OCI-LY7 (cell line): ENCODE data around the gene CDT1. TPM values are rescaled to one million over a fixed set of nuclear protein-coding genes. Genes with fewer than 3 reads are reported as not detected.

Source experiments
- BruUV-seq: library from RNA; stranded (reverse); fragments of 400-500 nt; replicated peaks from 2 replicates; lab custom pipeline; 2021; lab: Mats Ljungman, UMichigan
- CTCF ChIA-PET: fragments of 300-600 bp; sonication (Branson Sonifier 250); formaldehyde crosslinking; loops from one replicate; lab custom pipeline; 2022; ENCODE audit warnings: antibody characterized with exemption; ENCODE audit not compliant: unreplicated experiment; lab: Charles Lee
- POLR2A ChIA-PET: fragments of 300-600 bp; sonication (Branson Sonifier 250); formaldehyde crosslinking; loops from one replicate; lab custom pipeline; 2022; ENCODE audit warnings: antibody characterized with exemption; lab: Charles Lee
- DNase-seq: peaks from one replicate; pipeline ENCODE4 v3.0.0-alpha.2; 2015; ENCODE audit warnings: low spot score
- H2AFZ ChIP-seq: fragments of 200-600 bp; sonication (generic), shearing (Covaris generic); 2 replicates; pipeline ENCODE4 v1.6.1; 2014; ENCODE audit warnings: mild to moderate bottlenecking, antibody characterized with exemption, low read length, moderate library complexity
- H3K27ac ChIP-seq: fragments of 200-600 bp; sonication (generic); 2 replicates; pipeline ENCODE4 v1.5.1; 2014; ENCODE audit warnings: mixed run types, low read depth, mild to moderate bottlenecking, moderate library complexity, low read length, inconsistent platforms; ENCODE audit not compliant: poor library complexity, severe bottlenecking
- H3K36me3 ChIP-seq: fragments of 200-600 bp; sonication (generic); 2 replicates; pipeline ENCODE4 v1.6.1; 2014; ENCODE audit warnings: mild to moderate bottlenecking, antibody characterized with exemption, low read length, moderate library complexity, mixed read lengths; ENCODE audit not compliant: insufficient read depth
- H3K4me1 ChIP-seq: fragments of 200-600 bp; sonication (generic); 2 replicates; pipeline ENCODE4 v1.5.1; 2014; ENCODE audit warnings: mild to moderate bottlenecking, low read length; ENCODE audit not compliant: insufficient read depth, poor library complexity, severe bottlenecking
- H3K4me2 ChIP-seq: fragments of 200-600 bp; sonication (generic); 2 replicates; pipeline ENCODE4 v1.6.1; 2014; ENCODE audit warnings: mild to moderate bottlenecking, low read length
- H3K4me3 ChIP-seq: fragments of 200-600 bp; sonication (generic); 2 replicates; pipeline ENCODE4 v1.5.1; 2014; ENCODE audit warnings: mild to moderate bottlenecking, low read depth, low read length; ENCODE audit not compliant: poor library complexity, severe bottlenecking
- H3K79me2 ChIP-seq: fragments of 200-600 bp; sonication (generic); 2 replicates; pipeline ENCODE4 v1.6.1; 2016; ENCODE audit warnings: low read depth, mild to moderate bottlenecking, low read length, moderate library complexity, mixed read lengths; ENCODE audit not compliant: insufficient read depth
- H3K9me2 ChIP-seq: fragments of 200-600 bp; sonication (generic); 2 replicates; pipeline ENCODE4 v1.6.1; 2016; ENCODE audit warnings: mild to moderate bottlenecking, low read length, mixed read lengths; ENCODE audit not compliant: insufficient read depth
- H3K9me3 ChIP-seq: fragments of 200-600 bp; sonication (generic); 2 replicates; pipeline ENCODE4 v1.6.1; 2014; ENCODE audit warnings: mild to moderate bottlenecking, mixed run types, low read length, mixed read lengths
- H4K20me1 ChIP-seq: fragments of 200-600 bp; sonication (generic); 2 replicates; pipeline ENCODE4 v1.6.1; 2014; ENCODE audit warnings: mild to moderate bottlenecking, antibody characterized with exemption, low read length, moderate library complexity, mixed read lengths; ENCODE audit not compliant: insufficient read depth
- EZH2phosphoT487 ChIP-seq: fragments of 200-600 bp; sonication (generic); IDR thresholded peaks from 2 replicates; pipeline ENCODE4 v1.6.1; 2018; ENCODE audit warnings: low read depth, borderline replicate concordance, mild to moderate bottlenecking, mixed run types, antibody characterized with exemption, low read length, moderate library complexity, mixed read lengths
- intact Hi-C: fragments of 100-400 bp; cut with micrococcal nuclease; formaldehyde crosslinking; loops from one replicate; pipeline ENCODE4 v1.10.0; 2022; ENCODE audit not compliant: unreplicated experiment
- total RNA-seq, 2 experiments: library from RNA; depleted of rRNA in 1 of 2; stranded (reverse); fragments of >200 nt in 1 of 2; shearing (Covaris generic) in 1 of 2; gene quantifications; 2 replicates each; pipeline ENCODE4 v1.2.3, GENCODE V29; 2014 to 2022
- TF ChIP-seq, protein P1 (sequence below): fragments of 200-600 bp; sonication (generic); conservative IDR thresholded peaks from 2 replicates; pipeline ENCODE4 v1.5.1; 2014; ENCODE audit warnings: mild to moderate bottlenecking, antibody characterized with exemption, low read length, moderate library complexity, mixed read lengths

CDT1 gene
- total RNA-seq, 2 experiments from 2014 or later = 82.7 to 108 TPM

- no peaks in the 10 kb centered on the region for H3K36me3 ChIP-seq
- BruUV-seq = no TSS peak
These were observed 41.8 kb upstream of the CDT1 start for GRCh38 chr16:88761830-88762229.

GRCh38 chr16:88762258-88762870, 41.2 kb upstream of the CDT1 start:
- H3K4me3 ChIP-seq = no peak overlapping the region
- no peak overlapping the region for H2AFZ ChIP-seq
- no peaks in the 10 kb centered on the region for H3K36me3 ChIP-seq
- H3K4me2 ChIP-seq = no peak overlapping the region
- H4K20me1 ChIP-seq = peaks cover 8% of the 10 kb centered on the region; the same call in 1 of the 2 replicates
- intact Hi-C loops = no loop called here
- BruUV-seq = no TSS peak
- ChIA-PET CTCF (no interaction called here), POLR2A (no interaction called here)
- DNase-seq = no peak
- no peak overlapping the region for H3K27ac ChIP-seq
- no peaks in the 10 kb centered on the region for H3K9me3 ChIP-seq
- peaks cover 13% of the 10 kb centered on the region for H3K4me1 ChIP-seq
- TF ChIP-seq EZH2phosphoT487 = no peak
- TF ChIP-seq, protein P1, sequence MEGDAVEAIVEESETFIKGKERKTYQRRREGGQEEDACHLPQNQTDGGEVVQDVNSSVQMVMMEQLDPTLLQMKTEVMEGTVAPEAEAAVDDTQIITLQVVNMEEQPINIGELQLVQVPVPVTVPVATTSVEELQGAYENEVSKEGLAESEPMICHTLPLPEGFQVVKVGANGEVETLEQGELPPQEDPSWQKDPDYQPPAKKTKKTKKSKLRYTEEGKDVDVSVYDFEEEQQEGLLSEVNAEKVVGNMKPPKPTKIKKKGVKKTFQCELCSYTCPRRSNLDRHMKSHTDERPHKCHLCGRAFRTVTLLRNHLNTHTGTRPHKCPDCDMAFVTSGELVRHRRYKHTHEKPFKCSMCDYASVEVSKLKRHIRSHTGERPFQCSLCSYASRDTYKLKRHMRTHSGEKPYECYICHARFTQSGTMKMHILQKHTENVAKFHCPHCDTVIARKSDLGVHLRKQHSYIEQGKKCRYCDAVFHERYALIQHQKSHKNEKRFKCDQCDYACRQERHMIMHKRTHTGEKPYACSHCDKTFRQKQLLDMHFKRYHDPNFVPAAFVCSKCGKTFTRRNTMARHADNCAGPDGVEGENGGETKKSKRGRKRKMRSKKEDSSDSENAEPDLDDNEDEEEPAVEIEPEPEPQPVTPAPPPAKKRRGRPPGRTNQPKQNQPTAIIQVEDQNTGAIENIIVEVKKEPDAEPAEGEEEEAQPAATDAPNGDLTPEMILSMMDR = no peak
- no peaks in the 10 kb centered on the region for H3K79me2 ChIP-seq
- H3K9me2 ChIP-seq = no peaks in the 10 kb centered on the region

More at GRCh38 chr16:88761830-88762229, 41.8 kb upstream of the CDT1 start:
- Histone ChIP-seq H3K9me3 (no peaks in the 10 kb centered on the region), H2AFZ (no peak overlapping the region), H3K4me1 (peaks cover 8% of the 10 kb centered on the region), H3K4me2 (no peak overlapping the region), H3K79me2 (no peaks in the 10 kb centered on the region), H3K4me3 (no peak overlapping the region), H3K27ac (no peak overlapping the region), H3K9me2 (no peaks in the 10 kb centered on the region), H4K20me1 (peaks cover 8% of the 10 kb centered on the region; the same call in 1 of the 2 replicates)
- ChIA-PET POLR2A (no interaction called here), CTCF (no interaction called here)
- TF ChIP-seq, protein P1 = no peak
- TF ChIP-seq EZH2phosphoT487 = no peak
- intact Hi-C loops = no loop called here
- no peak for DNase-seq

GRCh38 chr16:88762941-88763340, 40.6 kb upstream of the CDT1 start:
- ChIA-PET POLR2A (no interaction called here), CTCF (no interaction called here)
- Histone ChIP-seq H4K20me1 (peaks cover 8% of the 10 kb centered on the region; the same call in 1 of the 2 replicates), H3K9me2 (no peaks in the 10 kb centered on the region), H3K4me3 (no peak overlapping the region), H3K36me3 (no peaks in the 10 kb centered on the region), H3K9me3 (no peaks in the 10 kb centered on the region), H3K79me2 (no peaks in the 10 kb centered on the region), H2AFZ (no peak overlapping the region), H3K4me2 (no peak overlapping the region), H3K4me1 (peaks cover 19% of the 10 kb centered on the region), H3K27ac (no peak overlapping the region)
- intact Hi-C loops = no loop called here
- no TSS peak for BruUV-seq
- TF ChIP-seq, protein P1 = no peak
- TF ChIP-seq EZH2phosphoT487 = no peak
- no peak for DNase-seq
